Activated T-cell treated with anti-CD3 and anti-CD28 coated beads, Interleukin-2, amount 50 U/mL, for 4 hours (primary cell): ENCODE data around the gene SLC6A18. TPM values are rescaled to one million over a fixed set of nuclear protein-coding genes. Genes with fewer than 3 reads are reported as not detected.
"Not testable (repeated sequence)": the region's sequence is repeated elsewhere in the genome, so short reads cannot be mapped to it uniquely, and the experiment has no call there.

ENCODE experiments used
- ATAC-seq, 2 donors: fragments of 200-7000 bp; cut with Tn5 transposase; one replicate each; pipeline ENCODE4 v1.10.0; 2021
- DNase-seq: peaks from one replicate; pipeline ENCODE4 v3.0.0-alpha.2; 2020
- H3K27me3 Mint-ChIP-seq: one replicate; pipeline ENCODE4 v1.8.0; 2021; ENCODE audit warnings: low read depth, mixed read lengths
- H3K36me3 Mint-ChIP-seq: one replicate; pipeline ENCODE4 v1.8.0; 2022; ENCODE audit warnings: mixed read lengths; ENCODE audit not compliant: insufficient read depth
- H3K4me1 Mint-ChIP-seq: one replicate; pipeline ENCODE4 v1.8.0; 2021; ENCODE audit warnings: low read depth, mixed read lengths
- H3K4me3 Mint-ChIP-seq: one replicate; pipeline ENCODE4 v1.8.0; 2021; ENCODE audit warnings: mild to moderate bottlenecking, moderate library complexity, mixed read lengths
- H3K9me3 Mint-ChIP-seq: one replicate; pipeline ENCODE4 v1.8.0; 2021; ENCODE audit warnings: mixed read lengths
- total RNA-seq, 3 donors: library from RNA; stranded (reverse); gene quantifications; one replicate each; pipeline ENCODE4 v1.2.1, GENCODE V29; 2021

Gene SLC6A18
- total RNA-seq, 3 donors from 2014 or later = not detected

DNA sequence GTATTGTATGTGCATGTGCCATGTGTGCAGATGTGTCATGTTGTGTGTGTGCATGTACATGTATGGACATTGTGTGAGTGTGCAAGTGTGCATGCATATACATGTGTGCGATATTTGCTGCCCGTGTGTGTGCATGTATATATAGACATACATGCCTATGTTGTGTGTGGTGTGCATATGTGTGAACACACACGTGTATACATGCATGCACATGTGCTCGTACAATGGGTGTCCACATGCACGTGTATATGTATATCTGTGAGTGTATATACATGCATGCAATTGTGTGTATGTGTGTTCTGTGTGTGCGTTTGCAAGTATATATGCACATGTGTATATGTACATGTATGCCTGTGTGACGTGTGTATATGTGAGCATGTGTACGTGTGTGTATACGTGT lies 3.0 kb upstream of the SLC6A18 start:
- DNase-seq (no peak), ATAC-seq (no peak)
- H3K4me3 Mint-ChIP-seq = no peak overlapping the region
- H3K9me3 Mint-ChIP-seq = no peaks in the 10 kb centered on the region
- no peaks in the 10 kb centered on the region for H3K36me3 Mint-ChIP-seq
- H3K4me1 Mint-ChIP-seq = no peaks in the 10 kb centered on the region
- peaks cover 5% of the 10 kb centered on the region for H3K27me3 Mint-ChIP-seq

DNA sequence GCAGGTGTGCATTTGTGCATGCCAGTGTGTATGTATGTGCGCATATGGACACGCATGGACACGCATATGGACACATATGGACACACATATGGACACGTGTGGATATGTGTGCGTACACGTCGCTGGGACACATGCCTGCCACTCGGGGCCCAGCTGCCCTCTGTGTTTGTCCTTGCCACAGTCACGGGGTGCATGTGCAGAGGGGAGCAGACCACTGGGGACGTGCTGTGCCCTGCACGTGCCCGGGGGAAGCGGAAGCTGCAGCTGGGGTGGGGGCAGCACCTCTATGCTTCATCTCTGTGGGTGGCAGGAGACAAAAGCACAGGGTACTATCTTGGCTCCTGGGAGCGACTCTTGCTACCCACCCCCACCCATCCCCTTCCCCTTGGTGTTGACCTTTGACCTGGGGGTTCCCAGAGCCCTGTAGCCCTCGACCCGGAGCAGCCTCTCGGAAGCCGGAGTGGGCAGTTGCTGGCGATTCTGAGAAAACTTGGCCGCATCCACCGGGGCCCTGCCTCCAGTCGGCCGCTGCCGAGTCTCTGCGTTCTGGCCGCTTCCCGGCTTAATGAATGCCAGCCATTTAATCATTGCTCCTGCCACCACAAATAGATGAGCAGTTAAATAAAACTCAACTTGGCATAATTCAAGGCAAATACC lies 2.4 kb upstream of the SLC6A18 start:
- H3K9me3 Mint-ChIP-seq = no peaks in the 10 kb centered on the region
- no peak overlapping the region for H3K4me3 Mint-ChIP-seq
- DNase-seq (no peak), ATAC-seq (no peak)
- H3K36me3 Mint-ChIP-seq = no peaks in the 10 kb centered on the region
- H3K4me1 Mint-ChIP-seq = no peaks in the 10 kb centered on the region
- peaks cover 5% of the 10 kb centered on the region for H3K27me3 Mint-ChIP-seq

DNA sequence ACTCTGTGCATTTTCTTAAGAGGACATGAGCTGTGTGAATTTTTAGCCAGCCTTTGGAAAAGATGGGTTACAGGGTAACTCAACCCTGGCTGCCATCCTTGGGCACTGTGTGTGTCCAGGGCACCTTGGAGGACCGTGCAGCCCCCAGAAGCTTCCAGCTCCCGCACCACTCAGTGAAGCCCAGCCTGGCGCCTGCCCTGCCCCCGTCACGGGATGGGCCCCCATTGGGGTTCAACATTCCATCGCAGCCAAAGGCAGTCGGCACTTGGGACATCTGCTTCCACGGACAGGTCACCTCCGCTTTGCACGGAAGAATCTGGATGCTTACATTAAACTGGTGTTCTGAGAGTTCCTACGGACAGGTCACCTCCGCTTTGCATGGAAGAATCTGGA lies 1.9 kb upstream of the SLC6A18 start:
- Mint-ChIP-seq H3K4me3 (no peak overlapping the region), H3K4me1 (no peaks in the 10 kb centered on the region), H3K9me3 (no peaks in the 10 kb centered on the region), H3K36me3 (no peaks in the 10 kb centered on the region), H3K27me3 (peaks cover 5% of the 10 kb centered on the region)
- DNase-seq = no peak
- ATAC-seq = no peak

DNA sequence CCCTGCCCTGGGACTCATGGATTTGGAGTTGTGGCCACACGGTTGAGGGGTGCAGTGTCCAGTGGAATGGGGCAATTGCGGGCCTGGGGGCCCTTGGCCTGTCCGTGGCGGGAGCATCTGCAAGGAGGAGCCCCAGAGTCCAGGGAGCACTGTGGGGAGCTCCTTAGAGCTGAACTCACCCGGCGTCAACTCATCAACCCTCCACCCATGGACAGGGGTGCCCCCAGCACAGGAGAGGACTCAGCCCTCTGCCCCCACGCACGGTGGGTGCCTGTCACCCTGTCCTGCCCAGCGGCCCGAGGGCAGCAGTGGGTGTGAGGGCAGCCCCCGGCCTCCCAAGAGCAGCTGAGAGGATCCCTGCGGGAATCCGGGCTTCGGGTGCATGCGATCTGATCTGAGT lies 550 bp upstream of the SLC6A18 start:
- Mint-ChIP-seq H3K4me1 (no peaks in the 10 kb centered on the region), H3K9me3 (no peaks in the 10 kb centered on the region), H3K27me3 (peaks cover 14% of the 10 kb centered on the region), H3K4me3 (no peak overlapping the region), H3K36me3 (no peaks in the 10 kb centered on the region)
- DNase-seq (no peak), ATAC-seq (no peak)

DNA sequence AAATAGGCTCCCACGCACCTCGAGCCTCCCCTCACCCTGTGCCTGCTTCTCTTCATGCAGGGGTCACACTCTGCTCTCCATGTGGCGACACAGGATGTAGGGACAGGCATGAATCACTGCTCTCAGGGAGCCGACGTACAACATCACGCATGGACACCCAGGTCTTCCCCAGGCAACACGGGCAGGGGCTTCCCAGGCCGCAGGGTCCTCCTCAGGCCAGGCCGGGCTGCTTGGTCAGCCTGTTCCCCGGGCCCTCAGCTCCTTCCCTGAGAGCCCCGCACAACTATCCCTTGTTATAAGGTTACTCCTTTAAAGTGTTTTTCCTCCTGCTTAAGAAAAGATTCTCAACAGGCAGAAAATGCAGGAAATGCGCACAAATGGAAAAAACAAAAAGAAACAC lies 1.1 kb downstream of the SLC6A18 start:
- Mint-ChIP-seq H3K9me3 (no peaks in the 10 kb centered on the region), H3K36me3 (no peaks in the 10 kb centered on the region), H3K27me3 (peaks cover 21% of the 10 kb centered on the region), H3K4me1 (no peaks in the 10 kb centered on the region), H3K4me3 (no peak overlapping the region)
- no peak for ATAC-seq
- no peak for DNase-seq

DNA sequence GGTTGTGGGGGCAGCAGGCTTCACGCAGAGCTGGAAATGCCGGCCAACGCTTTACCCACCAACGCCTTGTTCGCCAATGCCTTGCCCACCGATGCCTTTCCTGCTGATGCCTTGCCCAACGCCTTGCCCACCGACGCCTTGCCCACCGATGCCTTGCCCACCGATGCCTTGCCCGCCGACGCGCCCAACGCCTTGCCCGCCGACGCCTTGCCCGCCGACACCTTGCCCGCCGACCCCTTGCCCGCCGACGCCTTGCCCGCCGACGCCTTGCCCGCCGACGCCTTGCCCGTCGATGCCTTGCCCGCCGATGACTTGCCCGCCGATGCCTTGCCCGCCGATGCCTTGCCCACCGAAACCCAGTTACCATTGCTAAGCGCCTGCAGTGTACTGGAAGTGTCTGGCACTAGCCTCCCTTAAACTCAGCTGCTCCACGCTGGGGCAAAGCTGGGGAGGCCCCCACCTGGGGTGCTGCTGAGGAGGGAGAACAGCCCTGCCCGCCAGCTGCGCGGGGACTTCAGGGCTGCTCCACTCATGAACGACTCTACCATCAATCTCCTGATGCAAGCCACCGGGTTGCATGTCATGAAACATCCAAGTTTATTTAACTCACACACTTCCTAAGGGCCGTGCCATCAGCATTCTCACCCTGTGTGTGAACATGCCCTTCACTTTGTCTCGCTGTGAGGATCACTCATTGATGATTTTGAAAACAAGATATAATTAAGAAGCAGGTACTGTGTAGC lies 1.8 kb downstream of the SLC6A18 start:
- H3K36me3 Mint-ChIP-seq = no peaks in the 10 kb centered on the region
- DNase-seq (no peak), ATAC-seq (no peak)
- no peaks in the 10 kb centered on the region for H3K9me3 Mint-ChIP-seq
- no peak overlapping the region for H3K4me3 Mint-ChIP-seq
- H3K27me3 Mint-ChIP-seq = peaks cover 21% of the 10 kb centered on the region
- H3K4me1 Mint-ChIP-seq = no peaks in the 10 kb centered on the region

DNA sequence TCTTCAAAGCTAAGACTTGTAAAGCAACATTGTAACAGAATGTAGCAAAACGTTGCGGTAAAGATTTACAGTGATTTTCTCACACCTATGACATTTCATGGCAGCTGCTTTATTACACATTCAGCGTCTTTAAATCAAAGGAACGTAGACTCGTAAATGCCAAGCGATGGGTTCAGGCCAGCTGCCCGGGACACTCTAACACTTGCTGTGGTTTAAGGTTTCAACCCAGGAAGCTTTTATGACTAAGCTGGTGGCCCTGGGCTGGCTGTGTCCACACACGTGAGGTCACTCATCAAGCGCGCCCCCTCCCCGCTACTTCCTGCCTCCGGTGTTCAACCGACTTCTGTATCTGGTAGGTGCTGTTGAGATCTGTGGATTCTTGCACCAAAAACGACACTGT lies 2.5 kb downstream of the SLC6A18 start:
- Mint-ChIP-seq H3K27me3 (peaks cover 21% of the 10 kb centered on the region), H3K4me3 (no peak overlapping the region), H3K9me3 (no peaks in the 10 kb centered on the region), H3K4me1 (no peaks in the 10 kb centered on the region), H3K36me3 (no peaks in the 10 kb centered on the region)
- ATAC-seq (no peak), DNase-seq (no peak)

DNA sequence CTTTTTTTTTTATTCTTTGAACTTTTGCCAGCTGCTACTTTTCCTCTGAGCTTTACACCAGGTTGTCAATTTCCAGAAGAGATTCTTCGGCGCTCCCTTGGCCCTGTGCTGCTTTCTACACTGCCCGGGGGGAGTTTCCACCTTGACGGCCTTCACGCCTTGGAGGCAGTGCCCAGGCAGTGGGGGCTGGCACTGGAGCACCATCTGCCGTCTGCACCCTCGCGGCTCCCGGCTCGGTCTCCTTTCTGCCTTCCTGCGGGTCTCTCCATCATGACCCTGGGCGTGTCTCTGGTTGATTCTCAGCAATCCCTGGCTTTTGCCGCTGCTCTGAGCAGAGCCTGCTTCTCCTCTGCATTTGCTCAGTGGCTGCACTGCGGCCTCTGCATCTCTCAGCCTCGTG lies 2.9 kb downstream of the SLC6A18 start:
- ATAC-seq (no peak), DNase-seq (no peak)
- Mint-ChIP-seq H3K4me1 (no peaks in the 10 kb centered on the region), H3K36me3 (no peaks in the 10 kb centered on the region), H3K4me3 (no peak overlapping the region), H3K27me3 (peaks cover 21% of the 10 kb centered on the region), H3K9me3 (no peaks in the 10 kb centered on the region)

DNA sequence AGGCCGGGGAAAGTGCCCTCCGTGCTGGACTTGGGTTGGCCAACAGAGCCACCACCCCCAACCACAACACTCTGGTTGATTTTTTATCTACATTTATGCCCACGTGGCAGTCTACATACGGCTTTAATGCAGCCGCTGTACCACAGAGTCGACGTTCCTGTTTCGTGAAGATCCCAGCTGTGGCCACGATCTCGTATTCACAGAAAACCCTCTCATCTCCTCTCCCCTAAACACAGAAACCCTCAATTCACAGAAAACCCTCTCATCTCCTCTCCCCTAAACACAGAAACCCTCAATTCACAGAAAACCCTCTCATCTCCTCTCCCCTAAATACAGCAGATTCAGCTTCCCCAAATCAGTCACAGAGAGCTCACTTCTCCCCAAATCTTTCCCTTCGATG lies 3.8 kb downstream of the SLC6A18 start:
- H3K9me3 Mint-ChIP-seq, H3K4me1 Mint-ChIP-seq, DNase-seq, H3K4me3 Mint-ChIP-seq, H3K36me3 Mint-ChIP-seq, ATAC-seq: not testable (repeated sequence)
- H3K27me3 Mint-ChIP-seq = peaks cover 21% of the 10 kb centered on the region

DNA sequence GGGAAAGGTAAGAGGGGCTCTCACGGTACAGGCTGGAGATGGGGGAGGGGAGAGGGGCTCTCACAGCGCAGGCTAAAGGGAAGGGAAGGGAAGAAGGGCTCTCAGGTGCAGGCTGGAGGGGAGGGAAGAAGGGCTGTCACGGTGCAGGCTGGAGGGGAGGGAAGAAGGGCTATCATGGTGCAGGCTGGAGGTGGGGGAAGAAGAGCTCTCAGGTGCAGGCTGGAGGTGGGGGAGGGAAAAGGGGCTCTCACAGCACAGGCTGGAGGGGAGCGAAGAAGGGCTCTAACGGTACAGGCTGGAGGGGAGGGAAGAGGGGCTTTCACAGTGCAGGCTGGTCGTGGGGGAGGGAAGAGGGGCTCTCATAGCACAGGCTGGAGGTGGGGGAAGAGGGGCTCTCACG lies 4.6 kb downstream of the SLC6A18 start:
- Mint-ChIP-seq H3K4me1 (no peaks in the 10 kb centered on the region), H3K4me3 (no peak overlapping the region), H3K27me3 (peaks cover 21% of the 10 kb centered on the region), H3K36me3 (no peaks in the 10 kb centered on the region), H3K9me3 (no peaks in the 10 kb centered on the region)
- DNase-seq (no peak), ATAC-seq (no peak)

DNA sequence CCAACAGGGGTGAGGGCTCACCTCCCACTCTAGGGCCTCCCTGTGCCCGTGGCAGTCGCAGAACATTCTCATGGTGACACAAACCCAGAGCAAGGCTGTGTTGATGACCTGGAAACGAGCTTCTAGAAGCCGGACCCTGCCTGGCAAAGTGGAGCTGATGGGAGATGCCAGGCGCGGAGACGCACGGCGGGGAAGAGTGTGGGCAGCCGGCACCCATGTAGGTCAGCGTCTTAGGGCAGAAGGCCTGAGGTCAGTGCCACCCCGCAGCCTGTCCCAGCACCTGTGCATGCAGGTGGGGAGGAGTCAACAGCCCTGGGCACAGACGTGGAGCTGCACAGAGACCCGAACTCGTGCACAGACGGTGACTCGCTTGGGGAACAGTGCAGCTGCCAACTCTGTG lies 5.4 kb downstream of the SLC6A18 start:
- Mint-ChIP-seq H3K9me3 (peaks cover under 1% of the 10 kb centered on the region), H3K36me3 (no peaks in the 10 kb centered on the region), H3K4me1 (no peaks in the 10 kb centered on the region), H3K4me3 (no peak overlapping the region), H3K27me3 (peaks cover 21% of the 10 kb centered on the region)
- DNase-seq = no peak
- no peak for ATAC-seq

DNA sequence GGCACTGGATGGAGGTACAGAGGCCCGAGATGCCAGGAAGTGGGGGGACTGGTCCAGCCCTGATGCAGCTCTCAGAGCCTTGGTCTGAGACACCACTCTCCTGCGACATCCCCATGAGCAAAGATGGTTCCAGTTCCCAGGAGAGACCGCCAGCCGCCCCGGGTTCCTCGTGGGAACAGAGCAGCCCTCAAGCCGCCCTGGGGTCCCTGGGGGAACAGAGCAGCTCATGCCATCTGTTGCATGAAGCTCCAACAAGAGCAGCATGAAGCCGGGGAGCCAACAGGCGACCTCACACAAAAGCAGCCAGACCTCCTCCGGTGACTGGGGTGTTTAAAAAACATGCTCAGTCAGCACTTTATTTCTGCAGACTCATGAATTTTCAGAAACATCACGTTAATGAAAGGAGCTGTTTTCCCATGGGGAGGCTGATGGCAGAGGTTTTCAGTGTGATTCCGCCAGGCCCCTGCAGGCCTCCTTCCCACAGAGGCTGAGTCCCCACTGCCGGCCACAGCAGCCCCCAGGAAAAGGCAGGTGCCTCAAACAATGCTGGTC lies 6.2 kb downstream of the SLC6A18 start:
- Mint-ChIP-seq H3K27me3 (peaks cover 21% of the 10 kb centered on the region), H3K4me3 (no peak overlapping the region), H3K36me3 (no peaks in the 10 kb centered on the region), H3K4me1 (no peaks in the 10 kb centered on the region), H3K9me3 (peaks cover 9% of the 10 kb centered on the region)
- no peak for ATAC-seq
- no peak for DNase-seq

DNA sequence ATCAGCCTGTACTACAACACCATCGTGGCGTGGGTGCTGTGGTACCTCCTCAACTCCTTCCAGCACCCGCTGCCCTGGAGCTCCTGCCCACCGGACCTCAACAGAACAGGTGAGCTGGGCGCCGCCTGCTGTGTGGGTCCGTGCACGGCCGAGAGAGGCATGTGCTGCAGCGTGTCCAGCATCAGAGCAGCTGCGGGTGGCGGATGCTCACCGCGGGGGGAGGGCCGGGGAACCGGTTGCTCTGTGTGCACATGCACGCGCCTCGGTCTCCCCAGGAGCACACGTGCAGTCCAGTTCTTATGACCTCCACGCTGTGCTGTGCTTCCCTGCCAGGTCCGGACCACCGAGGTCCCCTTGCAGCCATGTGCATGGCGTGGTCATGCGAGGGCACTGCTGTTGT lies 7.6 kb downstream of the SLC6A18 start:
- Mint-ChIP-seq H3K36me3 (no peaks in the 10 kb centered on the region), H3K4me1 (no peaks in the 10 kb centered on the region), H3K9me3 (peaks cover 11% of the 10 kb centered on the region), H3K27me3 (peaks cover 21% of the 10 kb centered on the region), H3K4me3 (no peak overlapping the region)
- ATAC-seq = no peak
- no peak for DNase-seq

DNA sequence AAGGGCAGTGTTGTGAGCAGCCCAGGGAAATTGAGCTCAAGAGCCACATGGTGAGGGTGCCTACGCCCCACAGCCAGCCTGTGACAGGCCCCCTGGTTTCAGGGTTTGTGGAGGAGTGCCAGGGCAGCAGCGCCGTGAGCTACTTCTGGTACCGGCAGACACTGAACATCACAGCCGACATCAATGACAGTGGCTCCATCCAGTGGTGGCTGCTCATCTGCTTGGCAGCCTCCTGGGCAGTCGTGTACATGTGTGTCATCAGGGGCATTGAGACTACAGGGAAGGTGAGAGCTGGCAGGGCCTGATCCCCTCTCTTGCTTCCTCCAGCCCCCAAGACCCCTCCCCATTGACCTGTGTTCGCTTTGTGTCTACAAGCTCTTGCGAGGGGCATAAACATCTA lies 10.2 kb downstream of the SLC6A18 start:
- no peak for DNase-seq
- Mint-ChIP-seq H3K4me3 (no peak overlapping the region), H3K27me3 (peaks cover 3% of the 10 kb centered on the region), H3K4me1 (no peaks in the 10 kb centered on the region), H3K9me3 (peaks cover 11% of the 10 kb centered on the region), H3K36me3 (no peaks in the 10 kb centered on the region)
- ATAC-seq = no peak

DNA sequence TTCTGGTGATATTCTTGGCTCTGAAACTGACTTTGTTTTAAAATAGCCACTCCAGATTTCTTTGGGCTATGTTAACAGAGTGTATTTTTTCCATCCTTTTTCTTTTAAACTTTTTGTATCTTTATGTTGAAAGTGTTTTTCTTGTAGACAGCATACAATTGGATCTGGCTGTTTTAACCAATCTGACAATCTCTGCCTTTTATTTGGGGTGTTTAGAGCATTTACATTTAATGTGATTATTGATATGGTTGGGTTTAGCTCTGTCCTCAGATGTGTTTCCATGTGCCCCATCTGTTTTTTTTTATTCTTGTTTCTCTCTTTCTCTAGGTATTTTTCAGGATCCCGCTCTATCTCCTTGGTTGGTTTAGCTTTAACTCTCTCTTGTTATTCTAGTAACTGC lies 10.7 kb downstream of the SLC6A18 start:
- ATAC-seq (no peak), DNase-seq (no peak)
- H3K4me3 Mint-ChIP-seq = no peak overlapping the region
- peaks cover 11% of the 10 kb centered on the region for H3K9me3 Mint-ChIP-seq
- no peaks in the 10 kb centered on the region for H3K36me3 Mint-ChIP-seq
- H3K4me1 Mint-ChIP-seq = no peaks in the 10 kb centered on the region
- no peaks in the 10 kb centered on the region for H3K27me3 Mint-ChIP-seq
